ENCODE results near the gene RTL3.
"Not testable (repeated sequence)": the region's sequence is repeated elsewhere in the genome, so short reads cannot be mapped to it uniquely, and the experiment has no call there.

The RTL3 gene, protein sequence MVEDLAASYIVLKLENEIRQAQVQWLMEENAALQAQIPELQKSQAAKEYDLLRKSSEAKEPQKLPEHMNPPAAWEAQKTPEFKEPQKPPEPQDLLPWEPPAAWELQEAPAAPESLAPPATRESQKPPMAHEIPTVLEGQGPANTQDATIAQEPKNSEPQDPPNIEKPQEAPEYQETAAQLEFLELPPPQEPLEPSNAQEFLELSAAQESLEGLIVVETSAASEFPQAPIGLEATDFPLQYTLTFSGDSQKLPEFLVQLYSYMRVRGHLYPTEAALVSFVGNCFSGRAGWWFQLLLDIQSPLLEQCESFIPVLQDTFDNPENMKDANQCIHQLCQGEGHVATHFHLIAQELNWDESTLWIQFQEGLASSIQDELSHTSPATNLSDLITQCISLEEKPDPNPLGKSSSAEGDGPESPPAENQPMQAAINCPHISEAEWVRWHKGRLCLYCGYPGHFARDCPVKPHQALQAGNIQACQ

GRCh38 chrX:78658845-78659744 is at the start of gene RTL3:
TSS of gene RTL3 (minus strand) at chrX:78659328. CDS start at chrX:78658420, 908 bp downstream.
- H3K4me3 ChIP-seq (ENCODE audit: low read depth, low read length), result no peak within 1 kb of the TSS
- DNase-seq (ENCODE audit: low read depth), result peak; percentile 41

DNA sequence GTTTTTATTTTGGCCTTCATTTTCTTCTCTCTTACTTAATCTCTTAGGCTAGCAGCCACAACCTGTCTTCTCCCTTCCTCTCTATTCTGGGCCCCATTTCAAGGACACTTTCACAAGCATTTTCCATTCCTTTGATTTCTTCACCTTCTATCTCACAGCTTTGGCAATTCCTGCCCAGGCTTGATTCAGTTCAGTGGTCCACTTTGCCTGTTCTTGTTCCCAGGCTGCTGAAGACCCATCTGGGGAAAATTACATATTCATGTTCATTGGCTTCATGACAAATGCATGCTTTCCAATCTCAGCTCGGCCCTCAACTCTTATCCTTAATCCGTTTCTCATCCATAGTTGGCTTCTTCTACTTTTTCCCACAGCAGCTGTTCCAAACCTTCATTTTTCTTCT is 49.7 kb upstream of the RTL3 start:
- no peak for DNase-seq (ENCODE audit: low read depth)
- H3K4me3 ChIP-seq (ENCODE audit: low read depth, low read length), result no peak overlapping the region

GRCh38 chrX:78708262-78708661 is 49.1 kb upstream of the RTL3 start:
- H3K4me3 ChIP-seq (ENCODE audit: low read depth, low read length), result no peak overlapping the region
- no peak for DNase-seq (ENCODE audit: low read depth)

DNA sequence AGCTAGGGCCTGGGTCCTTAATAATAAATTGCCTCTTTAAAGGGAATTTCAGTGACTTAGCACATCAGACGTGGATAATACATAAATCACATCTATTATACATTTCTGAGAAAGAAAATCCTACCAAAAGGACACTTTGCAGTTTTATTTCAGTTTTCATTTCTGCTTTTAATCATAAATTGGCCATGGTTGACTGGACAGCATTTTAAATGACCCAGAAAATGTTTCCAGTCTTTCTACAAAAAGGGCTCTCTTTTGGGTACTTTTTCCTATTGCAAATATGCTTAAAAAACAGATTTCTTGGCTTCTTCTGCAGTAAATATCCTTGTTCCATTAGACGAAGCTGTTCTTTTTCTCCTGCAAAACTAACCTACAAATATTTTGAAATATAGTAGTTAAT is 46.9 kb upstream of the RTL3 start:
- DNase-seq (ENCODE audit: low read depth), result no peak
- no peak overlapping the region for H3K4me3 ChIP-seq (ENCODE audit: low read depth, low read length)

DNA sequence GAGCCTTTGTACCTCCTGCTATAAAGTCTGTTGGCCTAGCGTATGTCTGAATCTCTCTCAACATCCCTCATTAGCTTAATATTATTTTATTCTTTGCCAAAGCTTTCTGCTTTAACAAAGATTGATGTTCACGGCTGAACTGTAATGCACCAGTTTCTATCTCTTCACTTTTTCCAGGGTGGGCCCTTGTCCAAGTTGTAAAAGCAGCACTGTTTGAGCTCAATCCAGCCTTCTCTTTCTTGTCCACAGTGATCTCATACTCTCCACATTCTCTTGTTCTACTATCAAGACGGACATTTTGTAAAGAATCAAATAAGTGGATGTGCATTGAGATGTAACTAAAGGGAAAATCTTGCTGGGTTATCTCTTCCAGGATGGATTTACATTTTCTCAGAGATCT is 34.4 kb upstream of the RTL3 start:
- no peak for DNase-seq (ENCODE audit: low read depth)
- H3K4me3 ChIP-seq (ENCODE audit: low read depth, low read length), result no peak overlapping the region

DNA sequence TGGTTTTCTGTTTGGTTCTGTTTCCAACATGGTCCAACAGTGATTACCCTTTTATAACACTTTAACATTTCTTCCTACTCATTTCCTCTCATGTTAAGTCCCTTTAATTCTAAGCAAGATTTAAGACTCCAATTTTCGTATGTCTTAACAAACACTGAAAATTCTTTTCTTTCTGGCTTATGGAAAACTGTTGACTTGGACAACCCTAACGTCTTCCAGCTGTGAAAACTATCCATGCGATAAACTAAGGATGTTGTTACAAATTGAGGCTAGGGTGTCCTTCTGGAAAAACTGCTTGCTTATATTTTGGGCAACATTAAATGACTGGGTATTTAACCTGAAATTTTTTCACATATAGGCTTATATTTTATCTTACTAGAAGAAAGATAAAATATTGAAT is 33.9 kb upstream of the RTL3 start:
- no peak for DNase-seq (ENCODE audit: low read depth)
- no peak overlapping the region for H3K4me3 ChIP-seq (ENCODE audit: low read depth, low read length)

DNA sequence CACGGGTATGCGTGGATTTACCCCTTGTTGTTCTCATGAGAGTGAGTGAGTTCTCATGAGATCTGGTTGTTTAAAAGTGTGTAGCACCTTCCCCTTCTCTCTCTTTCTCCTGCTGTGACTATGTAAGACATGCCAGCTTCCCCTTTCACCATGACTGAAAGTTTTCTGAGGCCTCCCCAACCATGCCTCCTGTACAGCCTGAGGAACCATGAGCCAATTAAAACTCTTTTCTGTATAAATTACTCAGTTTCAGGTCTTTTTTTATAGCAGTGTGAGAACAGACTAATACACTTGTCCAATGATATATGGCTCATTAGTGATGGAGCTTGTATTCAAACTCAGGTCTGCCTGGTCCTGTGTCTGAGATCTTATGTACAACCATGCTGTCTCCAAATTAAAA is 28.5 kb upstream of the RTL3 start:
- no peak for DNase-seq (ENCODE audit: low read depth)
- no peak overlapping the region for H3K4me3 ChIP-seq (ENCODE audit: low read depth, low read length)

DNA sequence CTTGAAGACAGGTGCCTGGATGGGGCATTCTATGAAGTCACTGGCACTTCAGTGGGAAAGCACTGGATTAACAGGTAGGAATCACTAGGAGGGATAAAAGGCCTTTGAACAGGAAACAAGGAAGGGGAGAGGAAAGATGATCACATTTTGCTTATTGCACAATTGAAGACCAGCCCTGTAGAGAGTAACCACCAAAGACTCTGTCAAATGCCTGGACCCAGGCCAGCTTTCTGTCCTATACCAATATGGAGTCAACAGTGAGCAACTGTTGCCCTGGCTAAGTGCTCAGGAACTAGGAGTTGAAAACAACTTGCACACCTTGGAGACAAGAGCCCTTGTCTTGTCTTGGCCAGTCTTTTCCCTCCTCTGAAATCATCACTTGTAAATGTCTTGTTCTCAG is 14.1 kb upstream of the RTL3 start:
- no peak overlapping the region for H3K4me3 ChIP-seq (ENCODE audit: low read depth, low read length)
- DNase-seq (ENCODE audit: low read depth), result peak; percentile 13

- H3K4me3 ChIP-seq (ENCODE audit: low read depth, low read length), result no peak overlapping the region
- DNase-seq (ENCODE audit: low read depth), result no peak
Observed at GRCh38 chrX:78665342-78665741, 6.2 kb upstream of the RTL3 start.

- DNase-seq (ENCODE audit: low read depth), result no peak
- H3K4me3 ChIP-seq (ENCODE audit: low read depth, low read length), result no peak overlapping the region
Observed at GRCh38 chrX:78661836-78662235, 2.7 kb upstream of the RTL3 start.

- DNase-seq (ENCODE audit: low read depth), result no peak
- no peak overlapping the region for H3K4me3 ChIP-seq (ENCODE audit: low read depth, low read length)
Observed at GRCh38 chrX:78659955-78660354, 827 bp upstream of the RTL3 start.

DNA sequence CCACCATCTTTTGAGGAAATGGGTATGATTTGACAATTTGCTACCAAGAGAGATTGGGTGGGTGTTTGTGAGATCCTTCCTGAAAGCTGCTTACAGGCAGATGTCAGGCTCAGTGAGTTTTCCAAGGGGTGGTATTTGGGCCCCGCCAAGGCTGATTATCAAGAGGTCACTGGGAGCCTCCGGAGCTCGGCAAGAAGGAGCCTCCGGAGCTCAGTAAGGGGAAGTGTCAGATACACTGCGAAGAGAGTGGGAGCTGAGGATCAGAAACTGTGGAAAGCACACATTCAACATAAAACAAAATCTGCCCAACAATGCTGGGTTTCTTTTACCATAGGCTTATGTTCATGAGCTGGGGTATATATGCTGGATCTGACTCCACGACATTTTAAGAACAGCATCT is 714 bp downstream of the RTL3 start:
- DNase-seq (ENCODE audit: low read depth), result no peak
- no peak overlapping the region for H3K4me3 ChIP-seq (ENCODE audit: low read depth, low read length)

DNA sequence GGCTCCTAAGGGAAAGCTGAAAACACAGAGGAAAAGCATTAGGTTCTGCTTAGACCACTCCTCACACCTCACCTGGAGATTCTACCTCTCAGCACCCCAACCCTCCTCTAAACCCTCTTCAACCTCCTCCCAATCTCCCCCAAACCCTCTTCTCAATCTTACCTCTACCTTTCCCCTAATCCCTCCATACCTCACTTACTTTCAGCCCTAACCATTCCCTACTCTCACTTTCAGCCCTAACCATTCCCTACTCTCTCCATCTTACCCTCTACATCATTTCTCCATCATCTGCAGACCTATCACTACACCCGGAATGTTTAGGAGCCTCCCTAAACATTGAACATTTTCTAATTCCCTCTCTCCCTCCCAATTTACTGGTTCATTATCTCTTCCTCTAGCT is 3.5 kb downstream of the RTL3 start:
- DNase-seq (ENCODE audit: low read depth), result no peak
- H3K4me3 ChIP-seq (ENCODE audit: low read depth, low read length), result no peak overlapping the region

DNA sequence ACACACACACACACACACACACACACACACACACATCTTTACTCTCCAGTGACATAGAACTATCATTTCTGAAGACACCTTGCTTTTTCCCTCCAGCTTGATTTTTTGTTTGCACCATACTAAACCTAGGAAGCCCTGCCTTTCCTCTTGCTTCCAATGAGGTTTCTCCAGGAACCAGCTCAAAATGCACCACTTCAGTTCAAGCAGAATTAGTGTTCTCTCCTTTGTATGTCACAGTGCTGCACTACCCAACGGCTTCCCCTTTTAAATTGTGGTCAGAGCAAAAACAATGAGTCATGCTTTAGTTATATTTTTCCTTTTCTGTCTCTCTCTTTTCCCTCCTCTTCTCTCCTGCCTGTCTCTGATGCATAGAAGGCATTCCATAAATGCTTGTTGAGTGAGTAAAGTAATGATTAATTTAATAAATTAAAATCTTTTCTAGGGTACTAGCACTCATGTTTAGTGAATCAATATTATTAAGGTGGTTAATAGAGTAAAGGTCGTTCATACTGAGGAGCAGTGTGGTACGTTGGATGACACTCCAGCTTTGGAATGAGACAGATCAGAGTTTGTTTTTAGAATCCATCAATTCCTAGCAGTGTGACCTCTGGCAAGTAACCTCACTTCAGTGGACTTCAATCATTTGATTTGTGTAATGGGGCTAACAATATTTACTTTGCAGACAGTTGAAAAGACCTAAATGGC is 5.9 kb downstream of the RTL3 start:
- no peak overlapping the region for H3K4me3 ChIP-seq (ENCODE audit: low read depth, low read length)
- peak; percentile 58 for DNase-seq (ENCODE audit: low read depth)

- H3K4me3 ChIP-seq (ENCODE audit: low read depth, low read length), result no peak overlapping the region
- DNase-seq (ENCODE audit: low read depth), result peak; percentile 49
Observed at GRCh38 chrX:78650906-78651437, 8.2 kb downstream of the RTL3 start.

DNA sequence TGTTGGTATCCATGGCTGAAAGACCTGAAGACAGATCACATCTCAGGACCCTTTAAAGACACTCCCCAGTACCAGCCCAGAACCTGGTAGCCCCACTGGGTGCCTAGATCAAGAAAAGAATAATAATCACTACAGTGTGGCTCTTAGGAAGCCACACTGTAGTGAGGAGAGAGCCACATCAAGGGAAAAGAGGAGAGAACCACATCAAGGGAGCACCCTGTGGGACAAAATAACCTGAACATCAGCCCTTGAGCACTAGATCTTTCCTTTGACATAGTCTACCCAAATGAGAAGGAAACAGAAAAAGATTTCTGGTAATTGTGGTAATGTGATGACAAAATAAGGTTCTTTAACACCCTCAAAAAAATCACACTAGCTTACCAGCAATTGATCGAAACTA is 15.3 kb downstream of the RTL3 start:
- DNase-seq (ENCODE audit: low read depth), result no peak
- no peak overlapping the region for H3K4me3 ChIP-seq (ENCODE audit: low read depth, low read length)

DNA sequence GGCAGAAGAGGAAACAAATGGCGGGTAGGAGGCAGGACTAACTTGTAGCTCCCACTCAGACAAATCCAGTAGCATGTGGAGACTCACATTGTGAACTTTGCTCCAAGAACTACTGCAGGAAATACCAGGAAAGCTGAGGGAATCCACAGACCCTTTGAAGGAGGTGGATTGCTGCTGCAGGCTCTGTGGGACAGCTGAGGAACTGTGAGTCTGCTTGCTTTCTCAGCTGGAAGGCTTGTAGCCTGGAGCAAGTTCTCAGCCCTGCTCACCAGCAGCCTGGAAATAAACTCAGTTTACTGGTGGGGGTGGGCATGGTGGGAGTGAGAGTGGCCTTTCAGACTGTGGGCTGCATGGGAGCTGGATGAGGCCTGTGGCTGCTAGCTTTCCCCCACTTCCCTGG is 16.0 kb downstream of the RTL3 start:
- no peak overlapping the region for H3K4me3 ChIP-seq (ENCODE audit: low read depth, low read length)
- DNase-seq (ENCODE audit: low read depth), result peak; percentile 15

- H3K4me3 ChIP-seq (ENCODE audit: low read depth, low read length), result not testable (repeated sequence)
Observed at GRCh38 chrX:78636096-78636495, 23.0 kb downstream of the RTL3 start.

DNA sequence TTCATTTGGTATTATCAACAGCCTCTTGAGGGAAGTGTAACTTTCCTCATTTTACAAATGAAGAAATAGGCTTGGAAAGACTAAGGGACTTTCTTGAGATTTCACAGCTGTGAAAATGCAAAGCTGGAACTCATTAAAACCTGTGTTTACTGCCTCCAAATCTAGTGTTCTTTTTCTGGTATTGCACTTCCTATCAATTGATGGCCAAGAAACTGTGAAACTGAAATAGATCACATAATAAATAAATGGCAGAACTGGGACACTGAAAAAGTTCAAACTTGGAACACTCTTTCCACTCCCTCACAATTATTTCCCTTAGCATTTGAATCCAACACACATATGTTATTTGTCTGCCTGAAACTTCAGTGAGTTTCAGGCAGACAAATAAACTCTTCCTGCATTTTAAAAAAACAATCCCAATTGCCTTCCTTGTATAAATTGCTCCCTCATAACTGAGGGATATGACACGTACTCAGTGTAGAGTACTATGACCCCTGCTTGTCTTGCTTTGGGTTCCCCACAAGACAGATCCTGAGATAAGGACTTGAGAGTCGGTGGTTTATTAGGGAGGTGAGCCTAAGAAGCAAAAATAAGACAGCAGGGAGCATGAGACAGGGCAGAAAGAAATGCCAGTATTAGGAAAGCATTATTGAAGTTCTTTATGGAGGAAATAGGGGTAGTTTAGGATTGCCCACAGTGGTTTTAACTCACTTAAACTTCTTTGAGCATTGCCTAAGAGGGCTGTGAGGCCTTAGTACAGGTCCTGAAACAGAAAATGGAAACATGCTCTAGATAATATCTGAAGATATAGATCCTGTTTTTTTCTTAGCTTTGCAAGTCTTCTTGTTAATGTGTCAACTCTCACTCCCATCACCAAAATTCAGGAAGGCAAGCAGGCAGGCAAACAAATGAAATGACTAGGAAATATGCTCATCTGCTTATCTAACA is 33.9 kb downstream of the RTL3 start:
- no peak overlapping the region for H3K4me3 ChIP-seq (ENCODE audit: low read depth, low read length)
- no peak for DNase-seq (ENCODE audit: low read depth)

More at GRCh38 chrX:78636096-78636495, 23.0 kb downstream of the RTL3 start:
- DNase-seq (ENCODE audit: low read depth), result not testable (repeated sequence)
